K562 (cell line): ENCODE data around the gene SYN1. TPM values are rescaled to one million over a fixed set of nuclear protein-coding genes. Genes with fewer than 3 reads are reported as not detected.

Experiments
- ATF1 ChIP-seq, 2 experiments: fragments of 450-650 bp in 1 of 2; IDR thresholded peaks; 2 replicates each; pipeline ENCODE4 v1.6.1; 2016; ENCODE audit warnings: missing compliant biosample characterization in 1 of 2, missing genetic modification characterization in 1 of 2
- BCLAF1 ChIP-seq, 2 experiments: fragments of 450-650 bp in 1 of 2; IDR thresholded peaks; 2 replicates each; pipeline ENCODE4 v1.6.1; 2011 to 2017; ENCODE audit warnings: low read depth in 2 of 2, antibody characterized with exemption in 1 of 2, borderline replicate concordance in 1 of 2, low read length in 1 of 2, mild to moderate bottlenecking in 1 of 2, mixed read lengths in 1 of 2; ENCODE audit not compliant: control insufficient read depth in 1 of 2
- BDP1 ChIP-seq: IDR thresholded peaks from 3 replicates; pipeline ENCODE4 v1.6.1; 2011; ENCODE audit not compliant: insufficient read length, insufficient read depth
- BRCA1 ChIP-seq, 2 experiments: fragments of 450-650 bp in 1 of 2; sonication (generic) in 1 of 2; formaldehyde crosslinking in 1 of 2; IDR thresholded peaks; 2 replicates each; pipeline versions ENCODE4 v1.5.0 to v1.6.1; 2017 to 2020; ENCODE audit warnings: mild to moderate bottlenecking in 1 of 2, missing genetic modification reagents in 1 of 2
- CSDE1 ChIP-seq, 2 experiments: fragments of 450-650 bp; IDR thresholded peaks; 2 replicates each; pipeline ENCODE4 v1.6.1; 2016; ENCODE audit warnings: mild to moderate bottlenecking in 1 of 2
- FOXA3 ChIP-seq, 2 experiments: fragments of 450-650 bp in 1 of 2; sonication (generic) in 1 of 2; formaldehyde crosslinking; IDR thresholded peaks in 1 of 2; conservative IDR thresholded peaks in 1 of 2; 2 replicates each; pipeline versions ENCODE4 v1.4.0 to v1.8.0; 2020 to 2022; ENCODE audit warnings: mild to moderate bottlenecking in 2 of 2, missing genetic modification reagents in 1 of 2
- HCFC1 ChIP-seq: IDR thresholded peaks from 2 replicates; pipeline ENCODE4 v1.6.1; 2012; ENCODE audit warnings: low read depth, low read length, improper control_type of control experiment
- MTA3 ChIP-seq: fragments of 450-650 bp; formaldehyde crosslinking; IDR thresholded peaks from 2 replicates; pipeline ENCODE4 v1.6.1; 2017; ENCODE audit warnings: mild to moderate bottlenecking, borderline replicate concordance
- NR0B1 ChIP-seq: fragments of 450-650 bp; IDR thresholded peaks from one replicate; pipeline ENCODE4 v1.6.1; 2018; ENCODE audit warnings: mild to moderate bottlenecking, moderate library complexity; ENCODE audit not compliant: partially characterized antibody
- RAD51 ChIP-seq: fragments of 450-650 bp; IDR thresholded peaks from 2 replicates; pipeline ENCODE4 v1.7.1; 2016; ENCODE audit warnings: low read depth, mild to moderate bottlenecking, borderline replicate concordance
- SAFB ChIP-seq: fragments of 200-400 bp; formaldehyde crosslinking; IDR thresholded peaks from 2 replicates; pipeline ENCODE4 v1.6.1; 2017; ENCODE audit warnings: low read depth, low read length, borderline replicate concordance
- SIX5 ChIP-seq, 2 experiments: IDR thresholded peaks; 2 replicates each; pipeline ENCODE4 v1.6.1; 2011; ENCODE audit warnings: low read length in 2 of 2, borderline replicate concordance in 1 of 2, low read depth in 1 of 2, mild to moderate bottlenecking in 1 of 2, moderate library complexity in 1 of 2; ENCODE audit not compliant: insufficient read depth in 1 of 2
- SMAD3 ChIP-seq: fragments of 450-650 bp; formaldehyde crosslinking; conservative IDR thresholded peaks from 2 replicates; pipeline ENCODE4 v1.4.0; 2020; ENCODE audit warnings: mild to moderate bottlenecking
- SMARCB1 ChIP-seq: IDR thresholded peaks from 2 replicates; pipeline ENCODE4 v1.6.1; 2011; ENCODE audit warnings: improper control_type of control experiment, low read depth; ENCODE audit not compliant: insufficient read length
- SP2 ChIP-seq: IDR thresholded peaks from 2 replicates; pipeline ENCODE4 v1.6.1; 2011; ENCODE audit warnings: mild to moderate bottlenecking, low read depth, low read length, moderate library complexity; ENCODE audit not compliant: poor library complexity, severe bottlenecking; ENCODE audit errors: extremely low read depth
- STAT6 ChIP-seq: sonication (generic); formaldehyde crosslinking; IDR thresholded peaks from 2 replicates; pipeline ENCODE4 v1.8.1; 2023; ENCODE audit warnings: mild to moderate bottlenecking, missing genetic modification reagents
- TAF9B ChIP-seq: fragments of 450-650 bp; IDR thresholded peaks from 2 replicates; pipeline ENCODE4 v1.6.1; 2018; ENCODE audit warnings: mild to moderate bottlenecking; ENCODE audit not compliant: partially characterized antibody
- TBL1XR1 ChIP-seq, 2 experiments: IDR thresholded peaks; 2 replicates each; pipeline ENCODE4 v1.6.1; 2012; ENCODE audit warnings: improper control_type of control experiment in 2 of 2, low read length in 2 of 2, mild to moderate bottlenecking in 1 of 2
- ZNF224 ChIP-seq: sonication (generic); formaldehyde crosslinking; IDR thresholded peaks from 2 replicates; pipeline ENCODE4 v1.8.0; 2022; ENCODE audit warnings: mild to moderate bottlenecking, missing genetic modification reagents
- polyA plus RNA-seq, 8 experiments: library from polyadenylated mRNA; depleted of rRNA in 4 of 8; stranded (reverse) in 5 of 8; unstranded in 3 of 8; fragments of >200 nt; fragmentation: Nextera tagmentation in 2 of 8; fragmentation: Illumina TruSeq in 1 of 8; extraction: Ambion mirVana in 2 of 8; extraction: Trizol in 1 of 8; gene quantifications; 2 replicates each; pipeline versions ENCODE4 v1.2.1 to v1.2.3, GENCODE V29; 2011 to 2014; ENCODE audit warnings: inconsistent platforms in 1 of 8, missing spikeins in 1 of 8
- total RNA-seq, 7 experiments: library from RNA; depleted of rRNA in 6 of 7; stranded (reverse); fragments of >200 nt in 6 of 7; fragmentation: Illumina TruSeq in 2 of 7; extraction: Trizol in 2 of 7; gene quantifications; 2 replicates each; pipeline versions ENCODE4 v1.2.1 to v1.2.3, GENCODE V29; 2011 to 2021; ENCODE audit warnings: low replicate concordance in 1 of 7

The SYN1 gene
- total and polyA plus RNA-seq, 9 of the 15 experiments (the other 6 are each of a cell fraction or from before 2014, with no cell fraction given) = 0.01 to 0.28 (median 0.18) TPM; not detected in 2

- TF ChIP-seq SIX5 (IDR thresholded peaks at IDR 0.05; ENCODE audit: borderline replicate concordance in 1 of 2, insufficient read depth in 1 of 2, low read depth in 1 of 2, low read length in 2 of 2) (peak; percentile 42; a peak in 2 of 4 replicates), ZNF224 (CRISPR knock-in tag) (no peak), MTA3 (peak; percentile 32; the same call in 1 of the 2 replicates), HCFC1 (peak; percentile 38), SAFB (no peak), CSDE1 (IDR thresholded peaks at IDR 0.05) (no peak), BCLAF1 (IDR thresholded peaks at IDR 0.05; ENCODE audit: borderline replicate concordance in 1 of 2, control insufficient read depth in 1 of 2, low read depth in 2 of 2, low read length in 1 of 2) (peak in 1 of 2 experiments; percentile 90; a peak in 2 of 4 replicates), BDP1 (no peak), FOXA3 (CRISPR knock-in tag; conservative IDR thresholded peaks at IDR 0.05 in 1 of 2, IDR thresholded peaks at IDR 0.05 in 1 of 2) (no peak), SP2 (peak; percentile 76), ATF1 (CRISPR knock-in tag; IDR thresholded peaks at IDR 0.05) (no peak), ATF1 (tag; IDR thresholded peaks at IDR 0.05) (peak; percentile 92), BRCA1 (IDR thresholded peaks at IDR 0.05) (no peak), BRCA1 (CRISPR knock-in tag; IDR thresholded peaks at IDR 0.05) (no peak), SMAD3 (CRISPR knock-in tag) (no peak), STAT6 (CRISPR knock-in tag) (0 out of 2 replicates have a peak, but pooled peaks have one; percentile 43), SMARCB1 (no peak), NR0B1 (no peak), TAF9B (peak; percentile 75), RAD51 (no peak), TBL1XR1 (IDR thresholded peaks at IDR 0.05; ENCODE audit: low read length in 2 of 2) (no peak)
Measured at GRCh38 chrX:47560934-47561658, 58.6 kb downstream of the SYN1 start, which contains the start of gene ARAF (continued).
